ENCODE results near the gene JAKMIP3. TPM values are rescaled to one million over a fixed set of nuclear protein-coding genes. Genes with fewer than 3 reads are reported as not detected.

The JAKMIP3 gene
- total and polyA plus RNA-seq, 2 donors (not counting 1 experiment from before 2014, with no cell fraction given) = 0.17 to 0.21 TPM

DNA sequence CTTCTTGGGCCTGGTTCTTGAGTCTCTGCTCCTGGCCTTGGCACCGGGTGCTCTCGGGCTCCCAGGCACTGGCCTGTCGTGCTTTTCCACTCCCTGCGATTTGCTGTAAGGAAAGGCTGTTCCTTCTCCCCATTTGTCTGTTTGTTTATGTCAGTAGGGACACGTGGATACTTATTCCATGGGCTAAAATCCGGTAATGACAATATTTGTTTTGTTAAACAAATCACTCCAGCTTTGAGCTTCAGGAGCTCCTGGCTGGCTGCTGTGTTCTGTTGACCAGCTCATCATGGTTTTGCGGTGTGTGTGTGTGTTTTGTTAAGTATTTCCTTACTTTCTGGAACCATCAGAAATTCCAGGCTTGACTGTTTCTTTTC lies 17.5 kb upstream of the JAKMIP3 start:
- ATAC-seq (ENCODE audit: low read depth) = no peak
- CTCF ChIA-PET = no interaction called here

DNA sequence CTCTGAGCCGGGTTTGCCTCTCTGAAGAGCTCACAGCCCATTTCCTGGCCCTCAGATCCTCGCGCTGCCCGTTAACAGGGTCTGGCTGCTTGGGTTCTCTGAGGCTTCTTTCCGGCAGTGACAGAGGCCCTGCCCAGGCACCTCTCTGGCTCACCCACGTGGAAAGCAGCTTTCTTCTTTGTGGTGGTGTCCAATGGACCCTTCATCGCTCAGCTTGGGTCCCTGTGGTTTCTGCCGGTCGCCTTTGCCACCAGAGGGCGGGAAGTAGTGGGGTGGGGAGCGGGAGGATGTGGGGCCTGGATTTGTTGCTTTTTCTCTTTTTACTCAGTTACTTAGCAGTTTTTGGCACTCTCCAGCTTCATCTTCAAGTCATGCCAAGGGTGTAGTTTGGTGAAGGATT lies 15.6 kb upstream of the JAKMIP3 start:
- H3K27me3 Mint-ChIP-seq = peaks cover 15% of the 10 kb centered on the region
- no peak overlapping the region for H3K4me2 ChIP-seq (replicated peaks; ENCODE audit: low read depth, low read length, poor library complexity, severe bottlenecking)
- no peak overlapping the region for H3K27ac ChIP-seq (ENCODE audit: low read length in 2 of 2)
- H3K27me3 ChIP-seq (replicated peaks in 1 of 4; ENCODE audit: control extremely low read depth in 1 of 4, control insufficient read depth in 3 of 4, insufficient read depth in 4 of 4, low read length in 3 of 4) = no peaks in the 10 kb centered on the region
- H3K4me3 ChIP-seq (ENCODE audit: control extremely low read depth in 1 of 5, extremely low read depth in 1 of 5, insufficient read depth in 1 of 5, low read depth in 2 of 5, low read length in 4 of 5) = no peak overlapping the region
- no peaks in the 10 kb centered on the region for H3K9me3 Mint-ChIP-seq (ENCODE audit: insufficient read depth)
- H3K36me3 ChIP-seq (replicated peaks in 1 of 2; ENCODE audit: control extremely low read depth in 1 of 2, control insufficient read depth in 1 of 2, extremely low read depth in 1 of 2, insufficient read depth in 2 of 2, low read length in 1 of 2) = no peaks in the 10 kb centered on the region
- ChIA-PET CTCF (no interaction called here), POLR2A (no interaction called here)
- no peaks in the 10 kb centered on the region for H3K4me1 ChIP-seq (ENCODE audit: control insufficient read depth in 2 of 2, insufficient read depth in 2 of 2, low read length in 2 of 2)
- intact Hi-C loops (cut with micrococcal nuclease) = no loop called here
- no peaks in the 10 kb centered on the region for H3K4me1 Mint-ChIP-seq
- H2AFZ ChIP-seq (ENCODE audit: insufficient read depth, low read depth, low read length, poor library complexity, severe bottlenecking) = no peak overlapping the region
- H3K79me2 ChIP-seq (ENCODE audit: control insufficient read depth, insufficient read depth, low read length) = no peaks in the 10 kb centered on the region
- no peak overlapping the region for H3K4me3 Mint-ChIP-seq
- H3K9me3 ChIP-seq (ENCODE audit: control extremely low read depth in 1 of 3, control insufficient read depth in 2 of 3, insufficient read depth in 1 of 3, low read length in 2 of 3) = peaks cover 3 to 39% (median 20%) of the 10 kb centered on the region in 3 donors
- H3K27ac Mint-ChIP-seq = no peak overlapping the region
- 74% methylated on average over 6 of the region's 11 CpGs for WGBS (ENCODE audit: insufficient coverage)
- ATAC-seq (ENCODE audit: low read depth) = no peak
- DNase-seq = no peak
- TF ChIP-seq EZH2 (IDR thresholded peaks at IDR 0.05; ENCODE audit: borderline replicate concordance, insufficient read depth, low read depth, low read length, poor library complexity, severe bottlenecking) = no peak
- TF ChIP-seq, protein P1, sequence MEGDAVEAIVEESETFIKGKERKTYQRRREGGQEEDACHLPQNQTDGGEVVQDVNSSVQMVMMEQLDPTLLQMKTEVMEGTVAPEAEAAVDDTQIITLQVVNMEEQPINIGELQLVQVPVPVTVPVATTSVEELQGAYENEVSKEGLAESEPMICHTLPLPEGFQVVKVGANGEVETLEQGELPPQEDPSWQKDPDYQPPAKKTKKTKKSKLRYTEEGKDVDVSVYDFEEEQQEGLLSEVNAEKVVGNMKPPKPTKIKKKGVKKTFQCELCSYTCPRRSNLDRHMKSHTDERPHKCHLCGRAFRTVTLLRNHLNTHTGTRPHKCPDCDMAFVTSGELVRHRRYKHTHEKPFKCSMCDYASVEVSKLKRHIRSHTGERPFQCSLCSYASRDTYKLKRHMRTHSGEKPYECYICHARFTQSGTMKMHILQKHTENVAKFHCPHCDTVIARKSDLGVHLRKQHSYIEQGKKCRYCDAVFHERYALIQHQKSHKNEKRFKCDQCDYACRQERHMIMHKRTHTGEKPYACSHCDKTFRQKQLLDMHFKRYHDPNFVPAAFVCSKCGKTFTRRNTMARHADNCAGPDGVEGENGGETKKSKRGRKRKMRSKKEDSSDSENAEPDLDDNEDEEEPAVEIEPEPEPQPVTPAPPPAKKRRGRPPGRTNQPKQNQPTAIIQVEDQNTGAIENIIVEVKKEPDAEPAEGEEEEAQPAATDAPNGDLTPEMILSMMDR (IDR thresholded peaks at IDR 0.05) = no peak
- no peak overlapping the region for H3K9ac ChIP-seq (ENCODE audit: low read length)
- H4K20me1 ChIP-seq (ENCODE audit: control insufficient read depth, insufficient read depth, low read length, poor library complexity, severe bottlenecking) = no peaks in the 10 kb centered on the region

More for the DNA sequence above, 17.5 kb upstream of the JAKMIP3 start:
- no peaks in the 10 kb centered on the region for H3K9me3 Mint-ChIP-seq (ENCODE audit: insufficient read depth)
- Histone ChIP-seq H3K36me3 (replicated peaks in 1 of 2; ENCODE audit: control extremely low read depth in 1 of 2, control insufficient read depth in 1 of 2, extremely low read depth in 1 of 2, insufficient read depth in 2 of 2, low read length in 1 of 2) (no peaks in the 10 kb centered on the region), H3K4me3 (ENCODE audit: control extremely low read depth in 1 of 5, extremely low read depth in 1 of 5, insufficient read depth in 1 of 5, low read depth in 2 of 5, low read length in 4 of 5) (no peak overlapping the region), H3K27ac (ENCODE audit: low read length in 2 of 2) (no peak overlapping the region), H4K20me1 (ENCODE audit: control insufficient read depth, insufficient read depth, low read length, poor library complexity, severe bottlenecking) (no peaks in the 10 kb centered on the region), H3K9me3 (ENCODE audit: control extremely low read depth in 1 of 3, control insufficient read depth in 2 of 3, insufficient read depth in 1 of 3, low read length in 2 of 3) (peaks cover 3 to 21% (median 20%) of the 10 kb centered on the region in 3 donors), H3K4me2 (replicated peaks; ENCODE audit: low read depth, low read length, poor library complexity, severe bottlenecking) (no peak overlapping the region), H2AFZ (ENCODE audit: insufficient read depth, low read depth, low read length, poor library complexity, severe bottlenecking) (no peak overlapping the region), H3K4me1 (ENCODE audit: control insufficient read depth in 2 of 2, insufficient read depth in 2 of 2, low read length in 2 of 2) (no peaks in the 10 kb centered on the region), H3K9ac (ENCODE audit: low read length) (no peak overlapping the region), H3K27me3 (replicated peaks in 1 of 4; ENCODE audit: control extremely low read depth in 1 of 4, control insufficient read depth in 3 of 4, insufficient read depth in 4 of 4, low read length in 3 of 4) (peaks cover 0 to 9% (median 0%) of the 10 kb centered on the region in 4 experiments), H3K79me2 (ENCODE audit: control insufficient read depth, insufficient read depth, low read length) (no peaks in the 10 kb centered on the region)
- no peaks in the 10 kb centered on the region for H3K4me1 Mint-ChIP-seq
- H3K27me3 Mint-ChIP-seq = peaks cover 19% of the 10 kb centered on the region
- no peak for TF ChIP-seq EZH2 (IDR thresholded peaks at IDR 0.05; ENCODE audit: borderline replicate concordance, insufficient read depth, low read depth, low read length, poor library complexity, severe bottlenecking)
- TF ChIP-seq, protein P1 (IDR thresholded peaks at IDR 0.05) = no peak
- WGBS (ENCODE audit: insufficient coverage) = 93% methylated on average over 3 of the region's 7 CpGs
- POLR2A ChIA-PET = no interaction called here
- H3K27ac Mint-ChIP-seq = no peak overlapping the region
- DNase-seq = no peak
- intact Hi-C loops (cut with micrococcal nuclease) = no loop called here
- H3K4me3 Mint-ChIP-seq = no peak overlapping the region
